HEK293 (cell line): ENCODE results near the gene HES1.

Source experiments
- HOXC10 ChIP-seq: sonication (generic); formaldehyde crosslinking; IDR thresholded peaks from 2 replicates; pipeline ENCODE4 v1.8.1; 2023; ENCODE audit warnings: mild to moderate bottlenecking, missing genetic modification reagents
- KLF16 ChIP-seq: fragments of 450-650 bp; formaldehyde crosslinking; IDR thresholded peaks from 2 replicates; pipeline ENCODE4 v1.5.1; 2017; ENCODE audit warnings: missing biosample characterization, missing genetic modification characterization
- MZF1 ChIP-seq: fragments of 450-650 bp; formaldehyde crosslinking; IDR thresholded peaks from 2 replicates; pipeline ENCODE4 v1.5.1; 2017; ENCODE audit warnings: missing biosample characterization, missing genetic modification characterization, borderline replicate concordance
- PBX3 ChIP-seq: sonication (generic); formaldehyde crosslinking; IDR thresholded peaks from 2 replicates; pipeline ENCODE4 v1.8.1; 2022; ENCODE audit warnings: mild to moderate bottlenecking, moderate library complexity, missing genetic modification reagents
- SALL2 ChIP-seq: fragments of 450-650 bp; formaldehyde crosslinking; IDR thresholded peaks from 2 replicates; pipeline ENCODE4 v1.5.0; 2017; ENCODE audit warnings: missing biosample characterization, mild to moderate bottlenecking, missing genetic modification characterization, borderline replicate concordance
- ZBTB8A ChIP-seq: fragments of 450-650 bp; formaldehyde crosslinking; IDR thresholded peaks from 2 replicates; pipeline ENCODE4 v1.5.1; 2016; ENCODE audit warnings: missing biosample characterization, missing genetic modification characterization
- ZNF16 ChIP-seq: fragments of 450-650 bp; formaldehyde crosslinking; IDR thresholded peaks from 2 replicates; pipeline ENCODE4 v1.5.1; 2016; ENCODE audit warnings: low read depth, missing biosample characterization, missing genetic modification characterization
- ZNF274 ChIP-seq, 2 experiments: fragments of 200-500 bp in 1 of 2; fragments of 450-650 bp in 1 of 2; sonication (Bioruptor generic) in 1 of 2; formaldehyde crosslinking in 1 of 2; IDR thresholded peaks; 2 replicates each; pipeline versions ENCODE4 v1.5.1 to v1.6.1; 2014 to 2016; ENCODE audit warnings: borderline replicate concordance in 1 of 2, inconsistent platforms in 1 of 2, low read length in 1 of 2, missing biosample characterization in 1 of 2, missing genetic modification characterization in 1 of 2
- ZNF501 ChIP-seq: fragments of 450-650 bp; formaldehyde crosslinking; IDR thresholded peaks from 2 replicates; pipeline ENCODE4 v1.5.1; 2016; ENCODE audit warnings: missing biosample characterization, missing genetic modification characterization
- ZNF549 ChIP-seq: fragments of 450-650 bp; IDR thresholded peaks from 2 replicates; pipeline ENCODE4 v1.5.1; 2018; ENCODE audit warnings: missing biosample characterization, missing genetic modification characterization, mild to moderate bottlenecking, inconsistent platforms, moderate library complexity
- TF ChIP-seq, protein P1 (sequence below): fragments of 450-650 bp; formaldehyde crosslinking; IDR thresholded peaks from 2 replicates; pipeline ENCODE4 v1.5.1; 2016; ENCODE audit warnings: missing biosample characterization, missing genetic modification characterization, borderline replicate concordance
- TF ChIP-seq, protein P2 (sequence below): fragments of 450-650 bp; formaldehyde crosslinking; IDR thresholded peaks from 2 replicates; pipeline ENCODE4 v1.5.1; 2016; ENCODE audit warnings: missing biosample characterization, missing genetic modification characterization

DNA sequence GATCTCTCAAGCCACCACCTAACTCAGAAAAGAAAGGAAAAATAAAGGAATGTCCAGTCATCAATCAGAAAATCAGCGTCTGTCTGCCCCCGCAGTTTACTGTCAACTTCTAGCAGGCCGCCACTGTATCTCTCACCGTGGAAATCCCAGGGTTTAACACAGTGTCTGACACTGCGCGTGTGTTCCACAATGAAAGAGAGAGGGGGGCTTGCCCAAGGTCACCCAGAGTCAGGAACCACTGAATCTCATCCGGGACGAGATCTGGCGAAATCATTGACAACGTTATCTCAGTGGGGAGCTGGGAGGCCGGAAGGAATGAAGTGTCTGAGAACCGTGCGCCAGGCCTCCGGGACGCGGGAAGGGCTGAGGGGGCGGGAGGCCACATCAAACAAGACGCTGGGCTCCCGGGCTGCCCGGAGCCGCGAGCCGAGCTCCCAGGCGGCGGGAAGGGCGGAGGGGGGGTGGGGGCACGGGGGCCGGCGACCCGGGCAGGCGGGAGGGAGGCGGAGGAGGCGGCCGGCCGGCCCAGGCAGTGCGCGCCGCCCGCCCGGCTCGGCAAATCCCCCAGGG lies 2.2 kb upstream of the HES1 start:
- TF ChIP-seq, protein P1, sequence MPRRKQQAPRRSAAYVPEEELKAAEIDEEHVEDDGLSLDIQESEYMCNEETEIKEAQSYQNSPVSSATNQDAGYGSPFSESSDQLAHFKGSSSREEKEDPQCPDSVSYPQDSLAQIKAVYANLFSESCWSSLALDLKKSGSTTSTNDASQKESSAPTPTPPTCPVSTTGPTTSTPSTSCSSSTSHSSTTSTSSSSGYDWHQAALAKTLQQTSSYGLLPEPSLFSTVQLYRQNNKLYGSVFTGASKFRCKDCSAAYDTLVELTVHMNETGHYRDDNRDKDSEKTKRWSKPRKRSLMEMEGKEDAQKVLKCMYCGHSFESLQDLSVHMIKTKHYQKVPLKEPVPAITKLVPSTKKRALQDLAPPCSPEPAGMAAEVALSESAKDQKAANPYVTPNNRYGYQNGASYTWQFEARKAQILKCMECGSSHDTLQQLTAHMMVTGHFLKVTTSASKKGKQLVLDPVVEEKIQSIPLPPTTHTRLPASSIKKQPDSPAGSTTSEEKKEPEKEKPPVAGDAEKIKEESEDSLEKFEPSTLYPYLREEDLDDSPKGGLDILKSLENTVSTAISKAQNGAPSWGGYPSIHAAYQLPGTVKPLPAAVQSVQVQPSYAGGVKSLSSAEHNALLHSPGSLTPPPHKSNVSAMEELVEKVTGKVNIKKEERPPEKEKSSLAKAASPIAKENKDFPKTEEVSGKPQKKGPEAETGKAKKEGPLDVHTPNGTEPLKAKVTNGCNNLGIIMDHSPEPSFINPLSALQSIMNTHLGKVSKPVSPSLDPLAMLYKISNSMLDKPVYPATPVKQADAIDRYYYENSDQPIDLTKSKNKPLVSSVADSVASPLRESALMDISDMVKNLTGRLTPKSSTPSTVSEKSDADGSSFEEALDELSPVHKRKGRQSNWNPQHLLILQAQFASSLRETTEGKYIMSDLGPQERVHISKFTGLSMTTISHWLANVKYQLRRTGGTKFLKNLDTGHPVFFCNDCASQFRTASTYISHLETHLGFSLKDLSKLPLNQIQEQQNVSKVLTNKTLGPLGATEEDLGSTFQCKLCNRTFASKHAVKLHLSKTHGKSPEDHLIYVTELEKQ (tag by site-specific recombination) = no peak
- TF ChIP-seq PBX3 (CRISPR knock-in tag) = no peak
- TF ChIP-seq HOXC10 (CRISPR knock-in tag) = no peak
- TF ChIP-seq, protein P2, sequence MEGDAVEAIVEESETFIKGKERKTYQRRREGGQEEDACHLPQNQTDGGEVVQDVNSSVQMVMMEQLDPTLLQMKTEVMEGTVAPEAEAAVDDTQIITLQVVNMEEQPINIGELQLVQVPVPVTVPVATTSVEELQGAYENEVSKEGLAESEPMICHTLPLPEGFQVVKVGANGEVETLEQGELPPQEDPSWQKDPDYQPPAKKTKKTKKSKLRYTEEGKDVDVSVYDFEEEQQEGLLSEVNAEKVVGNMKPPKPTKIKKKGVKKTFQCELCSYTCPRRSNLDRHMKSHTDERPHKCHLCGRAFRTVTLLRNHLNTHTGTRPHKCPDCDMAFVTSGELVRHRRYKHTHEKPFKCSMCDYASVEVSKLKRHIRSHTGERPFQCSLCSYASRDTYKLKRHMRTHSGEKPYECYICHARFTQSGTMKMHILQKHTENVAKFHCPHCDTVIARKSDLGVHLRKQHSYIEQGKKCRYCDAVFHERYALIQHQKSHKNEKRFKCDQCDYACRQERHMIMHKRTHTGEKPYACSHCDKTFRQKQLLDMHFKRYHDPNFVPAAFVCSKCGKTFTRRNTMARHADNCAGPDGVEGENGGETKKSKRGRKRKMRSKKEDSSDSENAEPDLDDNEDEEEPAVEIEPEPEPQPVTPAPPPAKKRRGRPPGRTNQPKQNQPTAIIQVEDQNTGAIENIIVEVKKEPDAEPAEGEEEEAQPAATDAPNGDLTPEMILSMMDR (tag by site-specific recombination) = no peak
- TF ChIP-seq ZNF501 (tag by site-specific recombination) = no peak
- TF ChIP-seq ZNF549 = no peak
- no peak for TF ChIP-seq SALL2 (tag by site-specific recombination)
- no peak for TF ChIP-seq MZF1 (tag by site-specific recombination)
- TF ChIP-seq ZBTB8A = peak; percentile 54
- TF ChIP-seq ZNF274 (IDR thresholded peaks at IDR 0.05; ENCODE audit: low read length) = no peak
- TF ChIP-seq ZNF274 (tag by site-specific recombination; IDR thresholded peaks at IDR 0.05; ENCODE audit: borderline replicate concordance) = no peak
- no peak for TF ChIP-seq ZNF16 (tag by site-specific recombination)
- no peak for TF ChIP-seq KLF16 (tag by site-specific recombination)
